ENCODE measurements around the gene ZNF638. TPM values are rescaled to one million over a fixed set of nuclear protein-coding genes. Genes with fewer than 3 reads are reported as not detected.

The ZNF638 gene
- total RNA-seq, 6 experiments from 2014 or later, result 41.8 to 65.8 (median 61.5) TPM

- WGBS (ENCODE audit: insufficient coverage, low coverage, low lambda C conversion rate, missing lambda C conversion rate), result 20% methylated on average over 1 of the region's 6 CpGs
- Histone ChIP-seq H3K27me3 (no peaks in the 10 kb centered on the region), H3K9me3 (no peaks in the 10 kb centered on the region), H3K4me3 (no peak overlapping the region), H3K27ac (no peak overlapping the region), H3K36me3 (no peaks in the 10 kb centered on the region), H3K4me1 (no peaks in the 10 kb centered on the region)
- TF ChIP-seq POLR2A (IDR thresholded peaks at IDR 0.05) (no peak), CTCF (IDR thresholded peaks at IDR 0.05) (no peak)
- intact Hi-C loops (cut with DNase I), result no loop called here
- no peak for ATAC-seq
- DNase-seq, result no peak
These were observed 8.2 kb upstream of the ZNF638 start for GRCh38 chr2:71323386-71323785.

- no peak for ATAC-seq
- 85% methylated on average over 2 of the region's 3 CpGs for WGBS (ENCODE audit: insufficient coverage, low coverage, low lambda C conversion rate, missing lambda C conversion rate)
- intact Hi-C loops (cut with DNase I), result no loop called here
- H3K9me3 ChIP-seq, result no peaks in the 10 kb centered on the region
- H3K4me1 ChIP-seq, result peaks cover 0 to 5% (median 0%) of the 10 kb centered on the region in 4 donors
- no peak overlapping the region for H3K4me3 ChIP-seq
- H3K27ac ChIP-seq, result no peak overlapping the region
- no peak for TF ChIP-seq CTCF (IDR thresholded peaks at IDR 0.05)
- TF ChIP-seq POLR2A (IDR thresholded peaks at IDR 0.05), result no peak
- H3K27me3 ChIP-seq, result no peaks in the 10 kb centered on the region
- no peak for DNase-seq
- no peaks in the 10 kb centered on the region for H3K36me3 ChIP-seq
These were observed 4.6 kb upstream of the ZNF638 start for GRCh38 chr2:71326968-71327367.

- ATAC-seq, result no peak
- no peaks in the 10 kb centered on the region for H3K36me3 ChIP-seq
- no peaks in the 10 kb centered on the region for H3K9me3 ChIP-seq
- intact Hi-C loops (cut with DNase I), result no loop called here
- H3K4me3 ChIP-seq, result no peak overlapping the region
- TF ChIP-seq POLR2A (IDR thresholded peaks at IDR 0.05), result no peak
- TF ChIP-seq CTCF (IDR thresholded peaks at IDR 0.05), result no peak
- DNase-seq, result no peak
- peaks cover 0 to 5% (median 0%) of the 10 kb centered on the region in 4 donors for H3K4me1 ChIP-seq
- WGBS (ENCODE audit: insufficient coverage, low coverage, low lambda C conversion rate, missing lambda C conversion rate), result 83% methylated on average over 4 of the region's 4 CpGs
- H3K27ac ChIP-seq, result no peak overlapping the region
- no peaks in the 10 kb centered on the region for H3K27me3 ChIP-seq
These were observed 3.7 kb upstream of the ZNF638 start for GRCh38 chr2:71327916-71328315.

- DNase-seq, result no peak
- Histone ChIP-seq H3K27me3 (no peaks in the 10 kb centered on the region), H3K36me3 (no peaks in the 10 kb centered on the region), H3K4me3 (no peak overlapping the region), H3K4me1 (peaks cover 0 to 17% (median 0%) of the 10 kb centered on the region in 4 donors), H3K9me3 (no peaks in the 10 kb centered on the region), H3K27ac (no peak overlapping the region)
- no peak for ATAC-seq
- TF ChIP-seq POLR2A (IDR thresholded peaks at IDR 0.05), result no peak
- TF ChIP-seq CTCF (IDR thresholded peaks at IDR 0.05), result no peak
- intact Hi-C loops (cut with DNase I), result no loop called here
These were observed 1.4 kb upstream of the ZNF638 start for GRCh38 chr2:71330155-71330554.

All from right lobe of liver (tissue), 6 donors.